Hepatocyte (in vitro differentiated cells): ENCODE results near the gene HOXA6. TPM values are rescaled to one million over a fixed set of nuclear protein-coding genes. Genes with fewer than 3 reads are reported as not detected.

Experiments used
- DNase-seq: peaks from one replicate; pipeline ENCODE4 v3.0.0-alpha.2; 2016; ENCODE audit warnings: low spot score
- H2AFZ ChIP-seq: fragments of 200-600 bp; sonication (generic); 2 replicates; pipeline ENCODE4 v1.6.0; 2016; ENCODE audit warnings: antibody characterized with exemption, mild to moderate bottlenecking
- H3K27ac ChIP-seq: fragments of 200-600 bp; sonication (generic); 2 replicates; pipeline ENCODE4 v1.5.1; 2016; ENCODE audit warnings: mild to moderate bottlenecking
- H3K27me3 ChIP-seq: fragments of 200-600 bp; sonication (generic); 2 replicates; pipeline ENCODE4 v1.6.1; 2016
- H3K36me3 ChIP-seq: fragments of 200-600 bp; sonication (generic); replicated peaks from 2 replicates; pipeline ENCODE4 v1.5.1; 2016; ENCODE audit warnings: low read depth; ENCODE audit not compliant: insufficient read depth
- H3K4me1 ChIP-seq: fragments of 200-600 bp; sonication (generic); 2 replicates; pipeline ENCODE4 v1.5.1; 2016; ENCODE audit warnings: mild to moderate bottlenecking, moderate library complexity; ENCODE audit not compliant: insufficient read depth
- H3K4me2 ChIP-seq: fragments of 200-600 bp; sonication (generic); 2 replicates; pipeline ENCODE4 v1.6.0; 2016
- H3K4me3 ChIP-seq: fragments of 200-600 bp; sonication (generic); 2 replicates; pipeline ENCODE4 v1.5.1; 2016; ENCODE audit warnings: mild to moderate bottlenecking
- H3K79me2 ChIP-seq: fragments of 200-600 bp; sonication (generic); 2 replicates; pipeline ENCODE4 v1.6.0; 2017; ENCODE audit warnings: mild to moderate bottlenecking
- H3K9me2 ChIP-seq: fragments of 200-600 bp; sonication (generic); replicated peaks from 2 replicates; pipeline ENCODE4 v1.6.0; 2017; ENCODE audit warnings: mild to moderate bottlenecking; ENCODE audit not compliant: insufficient read depth
- H3K9me3 ChIP-seq: fragments of 200-600 bp; sonication (generic); 2 replicates; pipeline ENCODE4 v1.5.1; 2016; ENCODE audit warnings: low read depth, mild to moderate bottlenecking
- H4K20me1 ChIP-seq: fragments of 200-600 bp; sonication (generic); 2 replicates; pipeline ENCODE4 v1.6.0; 2016; ENCODE audit warnings: mild to moderate bottlenecking; ENCODE audit not compliant: insufficient read depth, poor library complexity, severe bottlenecking
- CTCF ChIP-seq: fragments of 200-600 bp; sonication (generic); IDR thresholded peaks from 2 replicates; pipeline ENCODE4 v1.5.1; 2016; ENCODE audit warnings: antibody characterized with exemption, mild to moderate bottlenecking; ENCODE audit not compliant: poor library complexity
- EZH2 ChIP-seq: fragments of 200-600 bp; sonication (generic); IDR thresholded peaks from 2 replicates; pipeline ENCODE4 v1.6.1; 2016; ENCODE audit warnings: antibody characterized with exemption, mild to moderate bottlenecking, borderline replicate concordance
- EZH2phosphoT487 ChIP-seq: fragments of 200-600 bp; sonication (generic); IDR thresholded peaks from one replicate; pipeline ENCODE4 v1.6.1; 2018; ENCODE audit warnings: antibody characterized with exemption, mild to moderate bottlenecking, low read depth, moderate library complexity; ENCODE audit not compliant: unreplicated experiment, severe bottlenecking
- WGBS: methylation state at CpG from one replicate; pipeline ENCODE4 v1.1.6; 2016; ENCODE audit warnings: low lambda C conversion rate; ENCODE audit errors: missing lambda C conversion rate; 5-methylcytosine and 5-hydroxymethylcytosine counted together
- polyA plus RNA-seq: library from polyadenylated mRNA; unstranded; fragments of >200 nt; fragmentation: Nextera tagmentation; extraction: Ambion mirVana; gene quantifications from 2 replicates; pipeline ENCODE4 v1.2.1, GENCODE V29; 2016
- total RNA-seq: library from RNA; depleted of rRNA; stranded (reverse); fragments of >200 nt; gene quantifications from 2 replicates; pipeline ENCODE4 v1.2.3, GENCODE V29; 2014

Gene HOXA6
- total and polyA plus RNA-seq, 2 experiments from 2014 or later, result 0.23 TPM; not detected in 1

GRCh38 chr7:27138985-27139333 lies 8.6 kb downstream of the HOXA6 start:
- H3K79me2 ChIP-seq, result no peaks in the 10 kb centered on the region
- peaks cover 23% of the 10 kb centered on the region for H3K4me1 ChIP-seq
- H3K27me3 ChIP-seq, result peaks cover 97% of the 10 kb centered on the region

GRCh38 chr7:27138472-27138871 lies 9.1 kb downstream of the HOXA6 start:
- no peak overlapping the region for H3K4me2 ChIP-seq
- H3K27me3 ChIP-seq, result peaks cover 97% of the 10 kb centered on the region

More at GRCh38 chr7:27138985-27139333, 8.6 kb downstream of the HOXA6 start:
- TF ChIP-seq CTCF, result no peak
- TF ChIP-seq EZH2phosphoT487, result no peak
- no peak for TF ChIP-seq EZH2
- Histone ChIP-seq H3K4me3 (no peak overlapping the region), H3K4me2 (peak overlapping the region; percentile 80), H3K36me3 (no peaks in the 10 kb centered on the region), H3K27ac (no peak overlapping the region), H3K9me3 (no peaks in the 10 kb centered on the region), H4K20me1 (no peaks in the 10 kb centered on the region), H2AFZ (no peak overlapping the region), H3K9me2 (no peaks in the 10 kb centered on the region)
- 21% methylated on average over 11 of the region's 11 CpGs for WGBS
- DNase-seq, result no peak

GRCh38 chr7:27137640-27138315 lies 9.8 kb downstream of the HOXA6 start:
- H2AFZ ChIP-seq, result no peak overlapping the region
- H3K36me3 ChIP-seq, result no peaks in the 10 kb centered on the region
- H3K27me3 ChIP-seq, result peaks cover 97% of the 10 kb centered on the region
- no peak overlapping the region for H3K4me2 ChIP-seq
- no peak overlapping the region for H3K4me3 ChIP-seq
- DNase-seq, result no peak
- no peak overlapping the region for H3K27ac ChIP-seq
- whole genome bisulfite sequencing, result 79% methylated on average over 2 of the region's 2 CpGs
- no peaks in the 10 kb centered on the region for H3K79me2 ChIP-seq
- peaks cover 15% of the 10 kb centered on the region for H3K4me1 ChIP-seq
- no peak for TF ChIP-seq EZH2phosphoT487
- TF ChIP-seq CTCF, result no peak
- no peak for TF ChIP-seq EZH2
- no peaks in the 10 kb centered on the region for H4K20me1 ChIP-seq
- no peaks in the 10 kb centered on the region for H3K9me3 ChIP-seq
- no peaks in the 10 kb centered on the region for H3K9me2 ChIP-seq

More at GRCh38 chr7:27138472-27138871, 9.1 kb downstream of the HOXA6 start:
- 62% methylated on average over 1 of the region's 1 CpG for WGBS
- H3K27ac ChIP-seq, result no peak overlapping the region
- peaks cover 20% of the 10 kb centered on the region for H3K4me1 ChIP-seq
- H3K4me3 ChIP-seq, result no peak overlapping the region
- H3K79me2 ChIP-seq, result no peaks in the 10 kb centered on the region
- no peaks in the 10 kb centered on the region for H4K20me1 ChIP-seq
- no peak for DNase-seq
- H2AFZ ChIP-seq, result no peak overlapping the region
- no peaks in the 10 kb centered on the region for H3K9me3 ChIP-seq
- TF ChIP-seq EZH2phosphoT487 (no peak), CTCF (no peak), EZH2 (no peak)
- H3K9me2 ChIP-seq, result no peaks in the 10 kb centered on the region
- no peaks in the 10 kb centered on the region for H3K36me3 ChIP-seq
